DND-41 (cell line): Measurements from ENCODE around the gene SERP2.

Source experiments
- CTCF ChIP-seq: IDR thresholded peaks from 2 replicates; pipeline ENCODE4 v1.5.1; 2012; ENCODE audit warnings: borderline replicate concordance, low read length, moderate library complexity, mild to moderate bottlenecking; ENCODE audit not compliant: poor library complexity, severe bottlenecking; ENCODE audit errors: extremely low read depth
- EZH2 ChIP-seq: IDR thresholded peaks from 3 replicates; pipeline ENCODE4 v1.6.1; 2012; ENCODE audit warnings: borderline replicate concordance, low read depth, mild to moderate bottlenecking, moderate library complexity, low read length, inconsistent platforms; ENCODE audit not compliant: severe bottlenecking

- TF ChIP-seq CTCF (no peak), EZH2 (no peak)
Observed at GRCh38 chr13:44398606-44399005, 25.0 kb downstream of the SERP2 start.
